M059J (cell line): ENCODE measurements around the gene GCDH. TPM values are rescaled to one million over a fixed set of nuclear protein-coding genes. Genes with fewer than 3 reads are reported as not detected.
"Not testable (repeated sequence)": the region's sequence is repeated elsewhere in the genome, so short reads cannot be mapped to it uniquely, and the experiment has no call there.

ENCODE experiments used
- DNase-seq: peaks from one replicate; pipeline ENCODE4 v3.0.0-alpha.2; 2012; ENCODE audit warnings: low read depth
- total RNA-seq: library from RNA; depleted of rRNA; stranded (reverse); fragments of >200 nt; shearing (Covaris generic); gene quantifications from 2 replicates; pipeline ENCODE4 v1.2.3, GENCODE V29; 2014; rRNA removed

Gene GCDH
- total RNA-seq = 27.2 and 27.5 TPM in 2 replicates

DNA sequence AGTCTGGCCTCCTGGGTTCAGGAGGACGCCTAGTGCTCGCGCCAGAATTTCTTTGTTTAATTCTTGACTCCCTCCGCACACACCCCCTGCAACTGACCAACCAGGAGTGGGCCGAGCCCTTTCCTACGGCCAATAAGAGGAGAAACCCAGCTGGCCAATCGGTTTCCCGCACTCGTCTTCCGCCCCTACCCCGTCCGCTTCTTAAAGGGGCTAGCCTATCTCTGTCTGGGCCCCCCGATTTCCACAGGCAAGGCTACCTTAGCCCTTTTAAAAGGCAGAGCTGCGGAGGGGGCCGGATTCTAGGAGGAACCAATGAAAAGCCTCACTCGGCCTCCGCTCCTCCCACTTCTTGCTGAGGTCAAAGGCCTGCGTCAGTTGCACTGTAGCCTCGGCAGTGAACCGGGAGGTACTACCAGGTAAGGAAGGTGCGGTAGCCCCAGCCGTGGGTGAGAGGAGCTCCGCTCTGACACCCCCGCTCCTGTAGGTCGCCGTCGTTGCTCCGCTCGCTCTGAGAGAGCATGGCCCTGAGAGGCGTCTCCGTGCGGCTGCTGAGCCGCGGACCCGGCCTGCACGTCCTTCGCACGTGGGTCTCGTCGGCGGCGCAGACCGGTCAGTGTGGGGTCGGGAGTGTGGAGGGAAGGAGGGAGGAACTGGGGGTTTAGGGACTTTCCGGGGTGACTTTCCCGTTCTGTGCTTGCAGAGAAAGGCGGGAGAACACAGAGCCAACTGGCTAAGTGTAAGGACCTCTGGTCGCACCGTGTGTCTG lies at the start of gene GCDH:
Gene GCDH (plus strand): TSS at position 374 of the 766 bp plus-strand sequence. CDS start 145 bp downstream, at position 519.
- peak; percentile 99 for DNase-seq

DNA sequence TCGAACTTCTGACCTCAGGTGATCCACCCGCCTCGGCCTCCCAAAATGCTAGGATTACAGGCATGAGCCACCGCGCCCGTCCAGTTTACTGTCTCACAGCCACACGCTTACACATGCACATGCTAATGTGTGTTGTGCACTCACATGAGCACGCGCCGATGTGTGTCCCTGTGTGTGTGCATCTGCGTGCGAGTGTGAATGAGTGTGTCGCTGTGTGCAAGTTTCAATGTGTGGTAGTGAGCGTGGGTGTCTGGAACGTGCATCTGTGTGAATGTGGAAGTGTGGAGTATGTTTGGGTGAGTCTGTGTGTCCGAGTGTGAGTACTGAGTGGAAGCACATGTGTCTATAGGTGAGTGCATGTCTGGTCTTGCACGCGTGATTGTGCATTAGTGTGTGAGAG lies 48.4 kb upstream of the GCDH start:
- no peak for DNase-seq

DNA sequence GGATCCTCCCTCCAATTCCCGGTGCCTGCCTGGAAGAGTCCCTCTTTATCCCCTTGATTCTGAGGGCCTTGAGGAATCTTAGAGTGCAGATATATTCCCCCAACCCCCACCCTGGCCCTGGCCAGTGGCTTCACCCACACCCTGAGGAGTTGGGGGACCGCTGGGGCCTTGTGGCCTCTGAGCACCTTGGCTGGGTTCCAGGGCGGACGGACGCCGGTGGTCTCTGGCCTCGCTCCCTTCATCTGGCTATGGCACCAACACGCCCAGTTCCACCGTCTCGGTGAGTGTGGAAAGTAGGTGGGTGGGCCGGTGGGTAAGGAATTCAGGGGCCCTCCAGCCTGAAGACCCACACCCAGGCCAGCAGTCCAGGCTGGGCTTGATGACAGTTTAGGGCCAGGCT lies 47.6 kb upstream of the GCDH start:
- DNase-seq = no peak

DNA sequence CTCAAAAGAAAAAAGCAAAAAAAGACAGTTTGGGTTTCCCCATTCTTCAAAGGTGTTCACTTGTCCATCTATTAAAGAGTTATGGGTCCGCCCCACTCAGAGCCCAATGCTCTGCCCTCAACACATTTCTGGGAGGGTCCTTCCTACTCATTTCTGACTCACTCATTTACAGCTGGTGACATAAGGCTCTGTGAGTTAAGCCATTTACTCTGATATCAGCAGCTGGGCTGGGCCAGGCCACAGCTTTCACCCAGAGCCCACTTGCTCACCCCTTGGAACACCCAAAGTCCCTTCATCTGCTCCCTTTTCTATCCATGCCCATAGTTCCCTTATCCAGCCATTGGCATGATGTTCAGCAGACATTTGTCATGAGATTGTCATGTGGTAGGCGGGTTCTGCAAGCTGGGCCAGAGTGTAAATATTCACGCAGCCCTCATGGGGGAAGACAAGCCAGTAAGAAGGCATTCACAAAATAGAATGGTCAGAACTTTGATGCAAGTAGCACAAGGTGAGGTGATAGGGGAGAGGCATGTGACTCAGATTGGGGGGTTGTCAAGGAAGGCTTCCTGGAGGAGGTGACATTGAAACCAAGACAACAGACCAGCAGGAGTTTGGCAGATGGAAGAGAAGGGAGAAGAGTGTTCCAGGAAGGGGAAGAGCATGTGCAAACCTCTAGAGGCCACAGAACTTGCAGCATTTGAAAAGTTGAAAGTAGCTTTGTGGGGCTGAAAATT lies 46.8 kb upstream of the GCDH start:
- no peak for DNase-seq

DNA sequence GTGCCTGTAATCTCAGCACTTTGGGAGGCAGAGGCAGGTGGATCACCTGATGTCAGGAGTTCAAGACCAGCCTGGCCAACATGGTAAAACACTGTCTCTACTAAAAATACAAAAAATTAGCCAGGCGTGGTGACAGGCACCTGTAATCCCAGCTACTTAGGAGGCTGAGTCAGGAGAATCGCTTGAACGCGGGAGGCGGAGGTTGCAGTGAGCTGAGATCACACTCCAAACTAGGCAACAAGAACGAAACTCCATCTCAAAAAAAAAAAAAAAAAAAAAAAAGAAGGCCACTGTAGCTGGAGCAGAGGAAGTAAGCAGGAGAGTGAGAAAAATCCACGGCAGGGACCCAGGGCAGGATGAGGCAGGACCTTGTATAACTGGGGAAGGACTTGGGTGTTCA lies 44.3 kb upstream of the GCDH start:
- not testable (repeated sequence) for DNase-seq

DNA sequence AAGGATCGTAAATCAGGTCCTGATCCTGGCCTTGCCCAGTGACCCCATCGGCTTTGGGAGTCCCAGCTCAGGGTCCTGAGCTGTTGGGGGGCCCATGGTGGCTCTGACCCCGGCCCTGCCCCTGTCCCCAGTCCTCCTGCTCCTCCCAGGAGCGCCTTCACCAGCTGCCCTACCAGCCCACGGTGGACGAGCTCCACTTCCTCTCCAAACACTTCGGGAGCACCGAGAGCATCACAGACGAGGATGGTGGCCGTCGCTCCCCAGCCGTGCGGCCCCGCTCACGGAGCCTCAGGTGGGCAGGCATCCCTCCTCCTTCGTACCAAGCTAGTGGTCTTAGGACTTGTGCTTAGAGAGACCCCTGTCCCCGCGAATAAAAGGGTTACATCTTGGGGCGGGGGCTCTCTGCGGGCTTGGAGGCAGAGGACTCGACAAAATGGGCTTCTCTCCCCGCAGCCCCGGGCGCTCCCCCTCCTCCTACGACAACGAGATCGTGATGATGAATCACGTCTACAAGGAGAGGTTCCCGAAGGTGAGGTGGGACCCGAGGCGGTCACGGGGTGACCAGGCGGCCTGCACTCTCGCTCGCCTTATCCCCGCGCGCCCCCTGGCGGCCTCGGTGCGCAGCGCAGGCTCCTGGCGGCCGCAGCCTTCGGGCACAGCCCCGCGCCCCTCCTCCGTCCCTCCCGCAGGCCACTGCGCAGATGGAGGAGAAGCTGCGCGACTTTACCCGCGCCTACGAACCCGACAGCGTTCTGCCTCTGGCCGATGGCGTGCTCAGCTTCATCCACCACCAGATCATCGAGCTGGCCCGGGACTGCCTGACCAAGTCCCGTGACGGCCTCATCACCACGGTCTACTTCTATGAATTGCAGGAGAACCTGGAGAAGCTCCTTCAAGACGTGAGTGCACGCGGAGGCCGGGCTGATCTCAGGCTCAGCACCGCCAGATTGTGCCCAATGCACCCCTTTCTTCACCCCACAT lies 43.5 kb upstream of the GCDH start:
- peak; percentile 79 for DNase-seq

DNA sequence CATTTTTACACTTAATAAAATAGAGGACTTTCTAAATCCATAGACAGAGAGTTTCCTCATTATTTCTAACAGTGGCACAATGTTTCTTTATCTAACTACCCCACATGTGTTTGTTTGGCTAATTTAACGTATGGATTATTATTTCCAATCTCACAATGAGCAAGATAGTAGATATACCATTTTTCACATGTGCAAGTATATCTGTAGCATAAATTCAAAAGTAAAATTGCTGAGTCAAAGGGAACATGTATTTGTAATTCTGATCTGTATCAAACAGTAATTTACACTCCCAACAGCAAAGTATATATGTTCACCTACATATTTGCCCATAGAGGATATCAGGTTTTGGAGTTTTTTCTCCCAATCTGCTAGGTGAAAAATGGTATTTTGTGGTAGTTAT lies 34.3 kb upstream of the GCDH start:
- no peak for DNase-seq

DNA sequence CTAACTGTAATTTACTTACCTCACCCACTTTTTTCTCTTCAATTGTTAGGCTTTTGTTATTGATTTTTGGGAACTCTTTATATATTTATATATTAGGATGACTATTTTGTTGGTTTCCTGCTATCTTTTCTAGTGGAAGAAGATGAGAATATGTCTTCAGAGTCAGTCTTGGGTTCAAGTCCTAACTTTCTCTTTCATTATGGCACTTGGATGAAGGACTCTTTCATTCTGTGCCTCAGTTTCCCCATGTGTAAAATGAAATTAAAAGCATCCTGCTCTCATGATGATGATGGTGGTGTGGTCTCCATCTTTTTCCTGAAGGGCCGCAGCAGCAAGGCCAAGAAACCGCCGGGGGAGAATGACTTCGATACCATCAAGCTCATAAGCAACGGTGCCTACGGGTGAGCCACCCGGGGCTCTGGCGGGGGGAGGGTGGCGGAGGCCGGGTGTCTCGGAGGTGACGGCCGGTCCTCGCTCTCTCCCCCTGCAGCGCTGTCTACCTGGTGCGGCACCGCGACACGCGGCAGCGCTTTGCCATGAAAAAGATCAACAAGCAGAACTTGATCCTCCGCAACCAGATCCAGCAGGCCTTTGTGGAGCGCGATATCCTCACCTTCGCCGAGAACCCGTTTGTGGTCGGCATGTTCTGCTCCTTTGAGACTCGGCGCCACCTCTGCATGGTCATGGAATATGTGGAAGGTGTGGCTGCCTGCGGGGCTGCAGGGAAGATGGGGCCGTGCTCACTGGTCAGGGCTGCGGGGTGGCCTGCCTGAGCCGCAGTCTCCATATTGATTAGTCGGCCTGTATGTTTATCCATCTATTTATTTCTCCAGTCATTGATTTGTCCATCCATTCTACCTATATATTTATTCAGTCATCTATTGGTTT lies 32.7 kb upstream of the GCDH start:
- DNase-seq = no peak

DNA sequence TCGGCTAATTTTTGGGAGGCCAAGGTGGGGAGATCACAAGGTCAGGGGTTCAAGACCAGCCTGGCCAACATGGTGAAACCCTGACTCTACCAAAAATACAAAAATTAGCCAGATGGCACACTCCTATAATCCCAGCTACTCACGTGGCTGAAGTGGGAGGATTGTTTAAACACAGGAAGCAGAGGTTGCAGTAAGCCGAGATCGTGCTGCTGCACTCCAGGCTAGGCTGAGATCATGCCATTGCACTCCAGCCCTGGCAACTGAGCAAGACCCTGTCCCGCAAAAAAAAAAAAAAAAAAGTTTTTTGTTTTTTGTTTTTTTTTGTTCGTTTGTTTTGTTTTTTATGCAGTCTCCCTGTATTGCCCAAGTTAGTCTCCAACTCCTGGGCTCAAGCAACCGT lies 31.4 kb upstream of the GCDH start:
- DNase-seq = no peak

DNA sequence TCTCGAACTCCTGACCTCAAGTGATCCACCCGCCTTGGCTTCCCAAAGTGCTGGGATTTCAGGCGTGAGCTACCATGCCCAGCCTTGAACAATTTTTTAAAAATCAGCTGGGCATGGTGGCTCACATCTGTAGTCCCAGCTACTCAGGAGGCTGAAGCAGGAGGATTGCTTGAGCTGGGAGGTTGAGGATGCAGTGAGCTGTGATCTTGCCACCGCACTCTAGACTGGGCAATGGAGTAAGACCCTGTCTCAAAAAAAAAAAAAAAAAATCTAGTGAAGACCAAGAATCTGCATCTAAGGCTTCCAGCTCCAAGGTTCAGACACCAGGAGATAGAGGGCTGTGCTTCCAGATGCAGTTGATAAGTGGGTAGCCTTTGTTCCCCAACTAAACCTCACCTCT lies 26.8 kb upstream of the GCDH start:
- no peak for DNase-seq

DNA sequence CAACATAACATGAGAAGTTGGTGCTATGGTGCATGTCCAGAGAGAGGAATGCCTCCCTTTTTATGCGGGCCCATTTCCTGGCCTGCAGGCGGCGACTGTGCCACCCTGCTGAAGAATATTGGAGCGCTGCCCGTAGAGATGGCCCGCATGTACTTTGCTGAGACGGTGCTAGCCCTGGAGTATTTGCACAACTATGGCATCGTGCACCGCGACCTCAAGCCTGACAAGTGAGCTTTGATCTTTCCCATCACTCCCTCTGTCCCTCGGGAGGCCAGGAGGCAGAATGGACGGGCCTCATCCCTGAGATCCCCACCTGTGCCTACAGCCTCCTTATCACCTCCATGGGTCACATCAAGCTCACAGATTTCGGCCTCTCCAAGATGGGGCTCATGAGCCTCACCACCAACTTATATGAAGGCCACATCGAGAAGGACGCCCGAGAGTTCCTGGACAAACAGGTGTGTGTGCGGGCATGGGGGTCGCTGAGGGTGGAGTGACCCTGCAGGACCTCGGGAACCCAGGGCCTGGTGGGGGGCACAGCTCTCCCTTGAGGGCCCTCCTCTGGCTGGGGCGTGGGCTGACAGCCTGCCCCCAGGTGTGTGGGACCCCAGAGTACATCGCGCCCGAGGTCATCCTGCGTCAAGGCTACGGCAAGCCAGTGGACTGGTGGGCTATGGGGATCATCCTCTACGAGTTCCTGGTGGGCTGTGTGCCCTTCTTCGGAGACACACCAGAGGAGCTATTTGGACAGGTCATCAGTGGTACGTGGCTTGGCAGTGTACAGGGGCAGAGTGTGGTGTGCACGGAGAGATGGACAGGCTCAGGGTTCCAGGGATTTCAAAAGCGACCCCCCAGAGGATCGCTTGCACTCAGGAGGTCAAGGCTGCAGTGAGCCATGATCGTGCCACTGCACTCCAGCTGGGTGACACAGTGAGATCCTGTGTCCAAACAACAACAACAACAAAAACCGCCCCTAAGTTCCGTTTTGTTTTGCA lies 25.9 kb upstream of the GCDH start:
- DNase-seq = no peak

DNA sequence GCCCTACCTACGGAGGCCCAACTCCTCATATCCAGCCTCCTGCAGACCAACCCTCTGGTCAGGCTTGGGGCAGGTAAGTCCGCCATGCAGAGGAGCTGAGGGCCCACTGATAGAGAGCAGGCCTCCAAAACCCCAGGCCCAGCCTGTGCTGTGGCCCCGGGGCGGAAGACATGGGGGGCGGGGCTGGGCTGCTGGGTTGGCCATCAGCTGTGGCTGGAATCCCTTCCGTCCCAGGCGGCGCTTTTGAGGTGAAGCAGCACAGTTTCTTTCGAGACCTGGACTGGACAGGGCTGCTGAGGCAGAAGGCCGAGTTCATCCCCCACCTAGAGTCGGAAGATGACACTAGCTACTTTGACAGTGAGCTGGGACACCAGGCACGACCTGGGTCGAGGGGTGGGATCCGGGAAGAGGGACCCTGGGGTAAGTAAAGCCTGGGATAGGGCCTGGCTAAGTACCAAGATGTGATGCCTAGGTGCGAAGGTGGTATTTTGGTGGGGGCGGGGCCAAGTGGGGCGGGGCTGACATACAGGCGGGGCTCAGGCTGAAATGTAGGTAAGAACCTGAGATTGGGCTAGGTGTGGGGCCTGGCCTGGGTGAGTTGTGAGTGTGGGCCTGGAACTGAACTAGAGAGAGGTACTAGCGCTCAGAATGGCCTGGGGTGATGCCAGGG lies 25.1 kb upstream of the GCDH start:
- DNase-seq = no peak

DNA sequence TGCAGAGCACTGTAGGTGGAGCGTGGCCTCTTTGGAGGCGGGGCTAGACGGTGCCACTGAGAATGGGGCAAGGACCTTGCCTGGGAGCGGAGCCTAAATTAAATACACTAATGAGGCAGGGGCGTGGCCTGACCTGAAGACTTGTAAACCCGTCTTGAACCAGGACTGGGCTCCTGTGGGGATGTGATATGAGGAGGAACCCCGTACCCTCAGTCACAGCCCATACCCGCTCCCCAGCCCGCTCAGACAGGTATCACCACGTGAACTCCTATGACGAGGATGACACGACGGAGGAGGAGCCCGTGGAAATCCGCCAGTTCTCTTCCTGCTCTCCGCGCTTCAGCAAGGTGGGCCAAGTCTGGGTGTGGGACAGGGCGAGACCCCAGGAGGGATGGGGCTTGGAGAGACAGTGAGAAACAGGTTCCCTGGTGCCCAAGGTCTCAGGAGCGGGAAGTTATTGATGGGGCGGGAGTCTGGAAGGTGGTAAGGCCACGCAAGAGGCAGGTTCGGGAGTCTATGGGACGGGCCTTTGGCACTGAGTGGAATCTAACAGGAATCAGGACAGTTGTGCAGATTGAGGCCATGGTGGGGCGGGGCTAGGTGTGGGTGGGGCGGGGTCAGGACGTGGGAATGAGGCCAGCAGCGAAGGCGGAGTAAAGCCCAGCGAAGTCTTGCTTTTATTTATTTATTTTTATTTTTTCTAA lies 24.4 kb upstream of the GCDH start:
- DNase-seq = no peak

DNA sequence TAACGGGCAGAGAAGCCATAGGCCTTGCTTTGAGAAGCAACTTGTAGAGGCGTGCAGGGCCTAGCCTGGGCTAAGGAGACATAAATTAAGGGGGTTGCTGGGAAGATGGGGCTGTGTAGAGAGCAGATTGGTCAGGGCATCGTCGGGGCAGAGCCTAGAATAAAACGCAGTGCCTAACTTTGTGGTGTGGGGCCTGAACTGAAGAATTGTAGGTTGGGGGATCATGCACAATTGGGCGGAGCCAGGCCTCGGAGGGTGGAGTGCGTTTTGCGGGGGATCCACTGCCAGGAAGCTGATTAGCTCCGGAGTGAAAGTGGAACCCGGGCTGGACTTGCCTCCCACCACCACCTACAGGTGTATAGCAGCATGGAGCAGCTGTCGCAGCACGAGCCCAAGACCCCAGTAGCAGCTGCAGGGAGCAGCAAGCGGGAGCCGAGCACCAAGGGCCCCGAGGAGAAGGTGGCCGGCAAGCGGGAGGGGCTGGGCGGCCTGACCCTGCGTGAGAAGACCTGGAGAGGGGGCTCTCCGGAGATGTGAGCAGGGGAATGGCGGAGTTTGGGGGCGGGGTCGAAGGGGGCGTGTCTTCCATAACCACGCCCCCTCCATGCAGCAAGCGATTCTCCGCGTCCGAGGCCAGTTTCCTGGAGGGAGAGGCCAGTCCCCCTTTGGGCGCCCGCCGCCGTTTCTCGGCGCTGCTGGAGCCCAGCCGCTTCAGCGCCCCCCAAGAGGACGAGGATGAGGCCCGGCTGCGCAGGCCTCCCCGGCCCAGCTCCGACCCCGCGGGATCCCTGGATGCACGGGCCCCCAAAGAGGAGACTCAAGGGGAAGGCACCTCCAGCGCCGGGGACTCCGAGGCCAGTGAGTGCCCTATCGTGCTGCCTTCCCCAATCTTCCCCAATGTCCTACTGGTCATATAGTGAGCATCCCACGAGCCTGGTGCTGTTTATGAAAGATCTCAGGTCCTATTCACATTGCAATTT lies 23.6 kb upstream of the GCDH start:
- no peak for DNase-seq

DNA sequence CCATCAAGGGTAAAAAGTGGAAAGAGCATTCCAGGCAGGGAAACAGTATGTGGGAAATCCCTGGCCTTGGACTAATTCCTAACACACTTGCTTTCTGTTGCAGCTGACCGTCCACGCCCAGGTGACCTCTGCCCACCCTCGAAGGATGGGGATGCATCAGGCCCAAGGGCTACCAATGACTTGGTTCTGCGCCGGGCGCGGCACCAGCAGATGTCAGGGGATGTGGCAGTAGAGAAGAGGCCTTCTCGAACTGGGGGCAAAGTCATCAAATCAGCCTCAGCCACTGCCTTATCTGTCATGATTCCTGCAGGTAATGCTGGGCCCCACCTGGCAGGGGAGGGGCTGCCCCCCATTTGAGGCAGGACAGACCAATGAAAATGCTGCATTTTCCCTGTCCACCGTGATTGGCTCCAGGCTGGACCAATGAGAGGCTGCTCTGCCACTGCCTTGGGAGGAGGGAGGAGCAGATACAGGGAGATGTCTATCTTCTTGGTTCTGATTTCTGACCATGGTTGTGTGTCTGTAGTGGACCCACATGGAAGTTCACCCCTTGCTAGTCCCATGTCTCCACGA lies 22.3 kb upstream of the GCDH start:
- no peak for DNase-seq

DNA sequence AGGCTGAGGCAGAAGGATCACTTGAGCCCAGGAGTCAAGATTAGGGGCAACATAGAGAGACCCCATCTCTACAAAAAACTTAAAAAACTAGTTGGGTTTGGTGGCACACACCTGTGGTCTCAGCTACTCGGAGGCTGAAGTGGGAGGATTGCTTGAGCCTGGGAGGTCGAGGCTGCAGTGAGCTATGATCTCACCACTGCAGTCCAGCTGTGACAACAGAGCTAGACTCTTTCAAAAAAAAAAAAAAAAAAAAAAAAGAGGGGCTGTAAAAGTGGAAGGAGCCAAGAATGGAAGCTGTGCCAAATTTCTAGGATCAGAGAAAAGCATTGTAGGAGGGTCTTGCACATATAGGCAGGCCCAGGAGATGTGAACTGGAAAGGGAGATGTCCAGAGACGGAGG lies 19.3 kb upstream of the GCDH start:
- DNase-seq = no peak

DNA sequence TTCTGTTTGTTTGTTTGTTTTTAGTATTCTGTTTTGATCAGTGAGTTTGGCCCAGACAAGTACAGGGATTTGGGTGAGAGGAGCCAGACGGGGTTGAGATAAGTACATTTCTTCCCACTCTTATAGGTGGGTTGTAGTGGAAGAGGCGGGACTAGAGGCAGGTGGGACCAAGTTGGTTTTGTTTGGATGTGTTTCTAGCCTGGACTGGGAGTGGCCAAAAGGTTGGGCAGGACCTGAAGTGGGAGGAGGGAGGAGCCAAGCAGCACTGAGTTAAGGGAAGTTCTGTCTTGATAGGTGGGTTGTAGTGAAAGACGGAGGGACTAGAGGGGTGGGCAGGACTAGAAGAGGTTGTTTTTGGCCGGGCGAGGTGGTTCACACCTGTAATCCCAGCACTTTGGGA lies 18.7 kb upstream of the GCDH start:
- no peak for DNase-seq
